G401.6 (cell line): ENCODE measurements around the gene APBA1.

Experiments
- FAIRE-seq: peaks from 2 replicates; lab custom pipeline; 2012; peaks lifted over from hg19 to GRCh38; lab: Jason Lieb, UNC

Gene APBA1

DNA sequence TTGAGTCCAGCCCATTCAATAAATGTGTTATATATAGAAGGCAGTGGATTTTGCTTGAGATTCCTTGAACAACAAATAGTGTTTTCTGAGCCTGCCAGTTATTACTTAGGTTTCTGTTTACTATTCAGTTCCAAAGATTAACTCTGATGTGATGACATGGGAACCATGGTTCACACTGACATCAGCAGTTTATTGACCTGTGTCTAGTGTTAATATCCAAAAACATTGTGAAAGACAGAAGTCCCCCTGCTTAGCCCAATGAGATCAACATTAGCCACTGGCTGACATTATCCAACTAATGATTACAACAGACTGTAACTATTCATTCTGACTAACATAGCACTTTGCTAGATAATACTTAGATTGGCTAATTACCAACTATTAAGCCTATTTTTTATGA, 14.9 kb downstream of the APBA1 start:
- FAIRE-seq, result no peak

DNA sequence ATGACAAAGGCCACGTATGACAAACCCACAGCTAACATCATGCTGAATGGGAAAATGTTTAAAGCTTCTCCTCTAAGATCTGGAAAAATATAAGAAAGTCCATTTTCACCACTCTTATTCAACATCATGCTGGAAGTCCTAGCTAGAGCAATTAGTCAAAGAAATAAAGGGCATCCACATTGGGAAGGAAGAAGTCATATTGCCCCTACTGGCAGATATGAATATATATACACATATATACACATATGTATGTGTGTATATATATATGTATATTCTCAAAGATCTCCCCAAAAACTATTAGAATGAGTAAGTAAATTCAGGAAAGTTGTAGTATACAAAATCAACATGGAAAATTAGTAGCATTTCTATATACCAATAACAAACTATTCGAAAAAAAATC, 17.1 kb downstream of the APBA1 start:
- FAIRE-seq, result no peak

DNA sequence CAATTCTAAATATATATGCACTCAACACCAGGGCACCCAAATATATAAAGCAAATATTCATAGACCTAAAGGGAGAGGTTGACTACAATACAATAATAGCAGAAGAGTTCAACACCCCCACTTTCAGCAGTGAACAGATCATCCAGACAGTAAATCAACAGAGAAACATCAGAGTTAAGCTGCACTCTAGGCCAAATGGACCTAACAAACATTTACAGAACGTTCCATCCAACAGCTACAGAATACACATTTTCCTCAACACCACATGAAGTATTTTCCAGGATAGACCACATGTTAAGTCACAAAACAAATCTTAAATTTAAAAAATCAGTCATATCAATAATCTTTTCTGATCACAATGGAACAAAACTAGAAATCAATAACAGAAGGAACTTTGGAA, 18.9 kb downstream of the APBA1 start:
- FAIRE-seq, result no peak

DNA sequence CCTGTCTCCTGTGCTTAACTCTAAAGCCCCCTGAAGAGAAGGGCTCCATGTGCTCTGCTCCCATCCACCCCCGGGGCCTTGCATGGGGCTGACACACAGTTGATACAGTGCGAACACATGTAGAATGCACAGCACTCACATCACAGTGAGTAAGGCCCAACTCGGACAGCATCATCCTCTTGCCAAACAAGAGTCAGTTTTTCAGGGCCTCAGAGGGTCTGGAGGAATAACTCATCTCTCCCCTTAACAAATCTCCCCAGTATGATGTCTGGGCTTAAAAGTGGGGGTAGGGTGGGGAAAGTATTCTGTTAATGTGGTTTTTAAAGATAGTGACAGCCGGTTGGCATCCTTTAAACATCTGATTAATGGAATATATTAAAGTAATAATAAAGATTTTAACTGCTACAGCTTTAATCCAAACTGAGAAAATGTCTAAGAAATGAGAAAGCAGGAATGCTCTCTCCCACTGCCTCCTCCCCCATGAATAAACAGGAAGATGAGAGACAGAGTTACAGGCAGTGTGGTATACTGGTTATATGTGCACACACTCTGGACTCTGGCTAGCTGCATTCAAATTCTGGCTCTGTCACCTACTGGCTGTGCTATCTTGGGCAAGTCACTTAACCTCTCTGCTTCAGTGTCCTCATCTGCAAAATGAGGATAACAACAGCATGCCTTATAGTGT, 22.5 kb downstream of the APBA1 start:
- FAIRE-seq, result no peak

DNA sequence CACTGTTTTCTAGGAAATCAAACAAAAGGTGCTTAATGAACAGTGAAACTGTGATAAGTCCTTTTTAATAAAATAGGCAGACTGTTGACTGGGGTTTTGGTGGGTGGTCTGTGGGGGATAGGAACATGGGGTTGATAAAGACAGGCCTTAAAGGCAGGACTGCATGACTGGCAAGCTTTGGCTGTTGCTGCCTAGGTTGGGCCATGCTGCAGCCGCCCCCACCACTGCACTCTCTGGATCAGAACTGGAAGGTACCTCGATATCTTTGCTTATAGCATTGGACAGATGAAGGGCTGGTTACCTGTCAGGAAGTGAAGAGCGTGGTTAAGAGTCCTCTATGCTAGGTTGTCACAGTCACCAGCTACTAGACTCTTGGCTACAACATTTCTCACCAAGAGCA, 24.4 kb downstream of the APBA1 start:
- FAIRE-seq, result no peak

DNA sequence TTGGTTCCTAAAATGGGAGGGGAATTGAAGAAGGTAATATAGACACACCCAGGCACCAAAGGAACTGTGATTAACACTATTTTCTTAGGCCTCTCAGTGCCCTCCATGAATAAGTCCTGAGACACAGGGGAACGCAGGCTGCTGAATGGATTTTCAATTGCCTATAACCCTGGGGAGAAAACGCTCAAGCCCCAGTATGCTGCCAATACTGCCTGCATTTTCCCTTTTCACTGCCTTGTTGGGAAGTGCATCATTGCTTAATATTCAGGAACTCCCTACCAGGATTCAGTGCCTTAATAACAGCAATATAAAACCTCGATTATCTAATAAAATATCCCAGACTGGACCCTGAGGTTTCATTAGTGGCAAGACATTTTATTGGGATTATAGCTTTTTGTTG, 25.4 kb downstream of the APBA1 start:
- no peak for FAIRE-seq

DNA sequence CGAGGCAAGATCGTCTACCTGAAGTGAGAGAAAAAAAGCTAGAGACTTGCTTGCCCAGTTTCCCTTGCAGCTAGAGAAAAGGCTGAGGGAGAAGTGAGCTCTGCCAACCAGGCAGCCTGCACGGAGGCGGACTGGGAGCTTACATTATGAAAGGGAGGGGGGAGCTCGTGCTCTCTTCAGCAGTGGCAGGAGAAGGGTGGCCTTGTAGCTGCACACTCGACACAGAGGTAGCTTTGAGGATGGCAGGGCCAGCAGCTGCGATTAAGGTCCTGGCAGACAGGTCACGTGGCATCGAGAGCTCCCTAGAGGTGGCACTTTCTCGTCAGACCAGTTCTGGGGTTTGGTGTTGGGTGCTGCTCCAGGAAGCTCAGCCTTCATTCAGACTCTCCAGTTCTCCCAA, 26.7 kb downstream of the APBA1 start:
- no peak for FAIRE-seq

DNA sequence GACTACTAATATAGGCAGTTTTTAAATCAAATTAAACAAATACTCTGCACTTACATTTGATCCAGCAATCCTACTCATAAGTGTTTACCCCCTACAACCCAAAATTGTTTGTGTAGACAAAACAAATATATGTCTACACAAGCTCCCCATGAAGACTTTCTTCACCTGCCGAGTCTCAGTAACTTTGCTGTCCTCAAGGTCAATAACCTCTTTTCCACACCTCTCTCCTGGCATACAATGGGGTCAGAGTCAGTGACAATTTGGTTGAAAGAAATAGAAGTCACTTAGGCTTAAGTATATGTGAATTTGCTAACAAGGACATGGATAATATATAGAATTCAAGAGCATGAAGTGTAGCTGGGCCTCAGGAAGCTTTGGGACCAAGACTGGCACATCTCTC, 29.1 kb downstream of the APBA1 start:
- FAIRE-seq, result no peak

DNA sequence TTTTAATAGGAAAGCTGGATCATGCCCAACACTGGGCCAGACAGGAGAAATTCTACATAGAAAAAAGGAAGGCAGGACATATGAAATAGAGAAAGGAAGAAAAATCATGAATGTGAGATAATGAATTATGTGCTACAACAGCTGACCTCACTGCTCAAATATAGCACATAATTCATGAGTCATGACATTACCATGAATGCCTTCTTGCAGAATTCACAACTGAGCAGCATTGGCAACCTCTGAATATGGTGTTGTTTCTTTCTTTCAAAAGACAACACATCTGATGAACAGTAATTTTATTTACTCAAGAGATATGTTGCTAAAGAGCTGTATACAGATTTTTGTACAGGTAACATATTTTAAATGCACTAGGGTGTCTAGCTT, 34.4 kb downstream of the APBA1 start:
- no peak for FAIRE-seq

DNA sequence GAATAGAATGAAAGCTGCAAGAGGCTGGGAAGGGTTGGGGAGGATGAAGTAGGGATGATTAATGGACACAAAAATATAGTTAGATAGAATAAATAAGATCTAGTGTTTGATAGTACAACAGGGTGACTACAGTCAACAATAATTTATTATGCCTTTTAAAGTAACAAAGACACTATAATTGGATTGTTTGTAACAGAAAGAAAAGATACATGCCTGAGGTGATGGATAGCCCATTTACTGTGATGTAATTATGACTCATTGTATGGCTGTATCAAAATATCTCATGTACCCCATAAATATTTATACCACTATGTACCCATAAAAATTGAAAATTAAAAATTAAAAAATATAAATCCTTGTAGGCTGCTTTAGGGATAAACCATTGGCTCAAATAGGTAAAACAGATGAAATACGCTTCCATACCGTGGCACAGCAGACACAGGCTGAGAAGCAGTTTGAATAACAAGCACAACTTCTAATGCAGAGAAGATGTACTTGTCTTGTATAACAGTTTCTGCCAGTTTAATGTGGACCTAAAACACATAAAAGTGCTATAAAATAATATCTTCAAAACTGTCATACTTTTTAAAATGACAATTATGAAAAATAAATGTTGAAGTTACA, 34.9 kb downstream of the APBA1 start:
- FAIRE-seq, result no peak

DNA sequence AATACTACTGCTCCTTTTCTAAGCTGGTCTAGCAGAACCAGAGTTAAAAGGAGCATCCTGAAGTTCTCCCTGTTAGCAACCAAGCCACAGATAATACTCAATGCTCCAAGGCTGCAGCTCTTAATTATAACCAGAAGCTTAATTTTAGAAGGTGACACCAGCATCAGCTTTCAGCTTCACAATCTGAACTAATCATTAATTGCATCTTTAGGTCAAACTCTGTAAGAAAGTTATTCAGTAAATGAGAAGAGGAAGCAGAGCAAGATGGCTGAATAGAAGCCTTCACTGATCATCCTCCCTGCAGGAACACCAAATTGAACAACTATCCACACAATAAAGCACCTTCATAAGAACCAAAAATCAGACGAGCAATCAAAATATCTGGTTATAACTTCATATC, 38.5 kb downstream of the APBA1 start:
- FAIRE-seq, result no peak

DNA sequence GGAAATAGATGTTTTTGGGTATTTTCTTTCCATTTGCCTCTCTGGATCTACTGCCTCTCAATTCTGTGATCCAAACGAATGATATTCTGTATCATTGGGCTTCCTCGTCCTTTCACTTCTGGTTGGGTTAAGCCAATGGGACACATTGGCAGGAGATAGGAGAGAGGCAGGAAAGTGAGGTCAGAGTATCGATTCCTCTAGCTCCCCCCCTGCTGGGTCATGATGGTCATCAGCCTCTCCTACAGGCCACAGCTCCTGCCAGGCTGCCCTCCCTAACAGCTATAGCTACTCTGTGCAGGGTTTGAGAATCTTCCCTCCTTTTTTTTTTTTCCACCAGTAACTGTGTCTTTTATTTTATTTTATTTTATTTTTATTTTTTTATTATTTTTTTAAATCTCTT, 39.4 kb downstream of the APBA1 start:
- no peak for FAIRE-seq

DNA sequence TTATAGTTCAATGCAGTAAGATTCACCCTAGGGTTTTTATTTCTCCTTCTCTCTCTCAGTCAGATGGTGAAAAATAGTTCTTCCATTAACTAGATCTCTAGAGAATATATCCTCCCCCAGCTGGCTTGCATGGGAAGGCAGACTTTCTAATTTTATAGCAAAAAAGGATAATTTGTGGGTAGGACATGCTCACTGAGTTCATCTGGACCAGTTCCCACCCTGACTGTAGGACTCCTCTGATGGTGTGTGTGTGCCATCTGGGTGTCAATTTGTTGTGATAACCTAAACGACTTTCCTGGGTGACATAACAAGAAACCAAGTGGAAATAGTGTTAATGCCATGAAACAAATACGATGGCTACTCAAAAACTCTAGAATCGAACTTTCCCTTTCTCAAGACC, 44.9 kb downstream of the APBA1 start:
- no peak for FAIRE-seq

DNA sequence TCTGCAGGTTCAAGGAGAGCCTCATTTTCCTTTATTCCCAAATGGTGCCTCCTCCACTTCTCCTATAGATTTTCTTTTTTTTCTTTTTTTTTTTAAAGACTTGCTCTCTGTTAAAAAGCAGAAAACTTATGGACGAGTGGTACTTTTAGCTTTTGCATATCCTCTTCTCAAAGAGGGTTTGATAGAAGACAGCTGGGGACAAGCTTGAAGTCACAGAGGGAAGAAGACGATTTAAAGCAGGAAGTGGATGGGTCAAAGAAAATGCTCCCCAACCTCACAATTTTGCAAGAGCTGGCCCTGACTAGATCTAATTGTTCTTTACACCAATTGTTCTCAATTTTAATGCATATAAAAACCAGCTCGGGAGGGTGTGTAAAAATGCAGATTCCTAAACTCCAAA, 48.9 kb downstream of the APBA1 start:
- FAIRE-seq, result no peak

DNA sequence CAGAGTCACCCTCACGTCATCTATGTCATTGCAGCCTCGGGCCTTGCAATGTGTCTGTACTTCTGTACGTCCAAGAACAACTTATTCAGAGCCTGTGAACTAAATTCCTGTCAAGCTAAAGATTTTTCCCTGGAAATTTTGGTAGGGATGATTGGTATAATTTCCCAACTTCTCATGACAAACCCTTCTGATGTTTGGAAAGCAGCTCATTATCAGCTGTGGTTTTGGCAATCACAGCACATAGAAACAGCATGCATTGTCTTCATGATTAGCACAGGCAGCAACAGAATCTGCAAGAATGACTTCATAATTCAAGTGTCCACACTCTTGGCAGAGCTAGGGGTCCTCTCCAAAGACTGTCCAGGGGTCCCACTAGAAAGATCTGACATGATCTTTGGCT, 49.5 kb downstream of the APBA1 start:
- FAIRE-seq, result no peak

DNA sequence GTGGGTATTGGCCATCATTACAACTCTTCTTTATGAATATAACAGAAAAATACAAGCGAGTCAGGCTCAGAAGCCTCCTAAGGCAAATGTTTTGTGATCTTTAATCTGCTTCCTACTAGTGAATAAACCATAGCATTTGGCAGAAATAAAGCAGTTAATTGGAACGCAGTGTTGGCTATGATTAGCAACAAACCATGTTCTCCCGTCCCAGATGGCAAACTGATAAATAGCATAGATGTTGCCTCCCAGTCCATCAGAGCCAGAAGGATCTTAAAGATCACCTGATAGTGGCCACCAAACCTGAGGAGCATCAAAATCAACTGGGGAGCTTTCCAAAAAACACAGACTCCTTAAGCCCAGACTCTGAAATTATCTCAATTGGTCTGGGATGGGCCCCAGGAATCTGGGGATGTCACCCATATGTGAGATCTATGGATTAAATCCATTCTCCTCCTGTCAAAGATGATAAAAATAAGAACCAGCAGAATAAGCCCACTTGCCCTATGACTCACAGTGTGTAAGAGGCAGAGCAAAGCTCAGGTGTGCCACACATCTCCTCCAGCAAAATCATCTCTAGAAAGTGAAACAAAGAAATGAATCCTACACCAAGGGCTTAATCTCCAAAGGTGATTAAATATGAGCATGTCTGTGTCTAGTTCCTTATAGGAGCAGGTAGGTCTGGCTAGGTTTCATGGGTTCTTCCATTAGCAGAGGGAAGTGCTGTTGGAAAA, 50.3 kb downstream of the APBA1 start:
- FAIRE-seq, result no peak

DNA sequence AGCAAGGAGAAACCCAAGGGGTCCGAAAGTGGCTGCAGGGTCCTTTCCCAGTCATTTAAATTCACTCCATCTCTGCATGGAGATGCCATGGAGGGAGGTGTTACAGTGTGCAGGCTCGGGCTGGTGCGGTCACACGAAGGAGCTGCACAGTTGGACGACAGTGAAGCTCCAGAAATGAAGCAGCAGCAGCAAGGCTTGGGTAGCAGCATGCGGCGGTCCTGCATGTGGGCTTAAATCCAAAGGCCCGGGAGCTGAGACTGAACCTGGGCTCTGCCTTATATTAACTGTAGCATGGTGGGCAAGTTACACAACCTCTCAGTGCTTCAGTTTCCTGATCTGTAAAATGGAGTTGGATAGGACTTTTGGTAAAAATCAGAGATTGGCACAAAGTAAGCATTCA, 51.4 kb downstream of the APBA1 start:
- FAIRE-seq, result no peak

DNA sequence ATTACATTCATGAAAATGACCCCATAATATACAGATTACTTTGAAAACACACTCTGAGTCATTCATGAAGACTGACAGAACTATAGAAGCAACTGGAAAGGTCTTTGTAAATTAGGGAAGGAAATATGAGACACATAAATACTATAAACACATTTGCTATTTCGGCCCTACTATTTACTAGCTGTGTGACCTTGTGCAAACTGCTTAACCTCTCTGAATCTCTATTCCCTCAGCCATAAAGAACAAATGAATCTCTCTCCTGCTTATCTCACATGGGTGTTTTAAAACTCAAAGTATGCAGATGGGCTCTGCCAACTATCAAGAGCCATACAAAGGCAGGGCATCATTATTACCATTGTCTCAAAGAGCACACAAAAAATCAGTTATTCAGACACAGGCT, 52.9 kb downstream of the APBA1 start:
- no peak for FAIRE-seq

DNA sequence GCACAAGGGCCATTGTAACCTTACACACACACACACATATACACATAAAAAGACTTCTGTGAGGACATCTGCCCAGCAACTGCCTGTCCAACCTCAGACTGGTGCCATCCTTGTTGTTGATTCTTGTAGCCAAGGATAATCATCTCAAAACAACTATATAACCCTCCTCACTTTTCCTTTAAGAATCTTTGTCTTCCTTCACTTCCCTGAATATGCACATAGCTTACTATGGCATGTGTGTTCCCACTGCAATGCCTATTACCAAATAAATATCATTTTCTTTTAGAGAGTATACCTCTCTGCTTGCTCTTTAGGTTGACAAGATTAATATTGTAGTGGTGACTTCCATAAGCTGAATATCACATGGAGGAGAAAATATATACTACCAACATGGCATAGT, 55.2 kb downstream of the APBA1 start:
- no peak for FAIRE-seq

DNA sequence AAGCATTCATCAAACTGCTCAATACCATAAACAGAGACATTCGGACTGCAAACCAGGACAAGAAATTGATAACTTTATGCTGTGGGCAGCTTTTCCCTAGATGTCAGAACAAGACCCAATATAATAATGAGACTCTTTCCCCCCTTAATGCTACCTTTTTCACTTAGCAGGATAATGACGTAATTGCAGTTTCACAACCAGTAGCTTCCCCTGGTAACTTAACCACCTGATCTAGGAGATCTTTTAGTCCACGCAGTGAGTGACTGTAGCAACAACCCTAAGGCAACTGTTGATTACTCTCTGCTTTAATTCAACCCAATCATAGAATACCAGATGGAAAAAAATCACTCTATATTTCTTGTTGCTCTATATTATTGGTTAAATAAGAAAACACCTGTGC, 56.3 kb downstream of the APBA1 start:
- FAIRE-seq, result no peak

DNA sequence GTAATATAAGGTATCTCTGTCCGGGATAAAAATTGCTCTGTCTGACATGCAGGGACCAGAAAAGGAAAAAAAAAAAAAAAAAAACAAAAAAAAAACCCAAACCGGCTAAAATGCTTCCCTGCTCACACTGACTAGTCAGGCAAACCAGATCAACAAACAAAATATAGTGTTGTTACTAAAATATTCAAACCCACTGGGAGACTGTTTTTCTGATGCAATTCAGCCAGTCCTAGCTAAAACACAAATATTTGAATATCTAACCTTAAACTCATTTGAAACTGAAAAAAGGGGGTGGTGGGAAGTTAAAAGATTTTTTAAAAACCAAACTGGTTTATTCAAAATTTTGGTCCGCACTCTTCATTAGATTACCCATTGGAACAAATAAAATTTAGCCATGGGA, 61.0 kb downstream of the APBA1 start:
- no peak for FAIRE-seq

DNA sequence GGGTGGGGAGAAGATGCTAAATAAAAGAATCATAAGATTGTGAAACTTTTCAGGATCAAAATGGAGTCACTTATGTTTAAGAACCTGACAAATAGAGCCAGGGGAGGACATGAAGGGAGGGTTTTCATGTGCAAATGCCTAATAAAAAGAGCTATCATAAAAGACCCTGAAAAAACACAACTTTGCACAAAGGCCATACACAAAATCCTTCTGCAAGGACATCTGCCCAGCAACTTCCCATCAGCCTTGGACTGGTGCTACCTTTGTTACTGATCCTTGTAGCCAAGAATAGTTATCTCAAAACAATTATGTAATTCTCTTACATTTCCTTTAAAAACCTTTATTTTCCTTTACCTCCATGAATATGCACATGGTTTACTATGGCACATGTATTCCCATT, 63.0 kb downstream of the APBA1 start:
- no peak for FAIRE-seq

DNA sequence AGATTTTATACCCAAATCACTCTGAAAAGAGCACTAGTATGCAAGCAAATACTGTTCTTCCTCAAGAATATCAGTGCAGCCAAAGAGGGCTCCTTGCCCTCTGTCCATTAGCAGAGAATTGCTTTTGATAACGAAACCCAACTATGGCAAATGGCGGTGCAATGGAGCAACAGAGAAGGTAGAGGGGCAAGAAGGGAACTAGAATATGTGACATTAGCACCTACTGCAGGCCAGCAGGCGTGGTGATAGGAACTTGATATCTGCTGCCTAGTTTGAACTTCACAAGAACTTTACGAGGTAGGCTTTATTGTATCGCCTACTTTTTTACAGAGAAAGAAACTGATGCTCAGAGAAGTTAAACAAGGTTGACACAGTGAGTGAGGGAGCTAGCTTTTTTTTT, 66.1 kb downstream of the APBA1 start:
- FAIRE-seq, result no peak

DNA sequence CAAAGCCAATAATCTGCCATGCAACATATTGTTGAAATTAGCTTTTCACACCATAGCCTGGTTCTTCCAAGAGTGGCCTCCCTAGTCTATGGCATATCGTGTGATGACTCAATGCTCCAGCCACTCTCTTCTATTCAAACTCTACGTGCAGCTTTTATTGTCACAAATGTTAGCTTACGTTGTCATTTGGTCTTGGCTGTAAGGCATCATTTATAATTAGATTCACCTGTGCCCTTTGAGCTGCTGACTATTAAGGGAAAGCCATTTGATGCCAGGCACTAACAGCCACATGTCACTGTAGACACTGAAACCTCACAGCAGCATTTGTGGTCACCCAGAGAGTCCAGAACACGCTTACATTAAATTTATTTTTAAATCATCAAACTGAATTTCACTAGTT, 66.8 kb downstream of the APBA1 start:
- no peak for FAIRE-seq
